ENCODE results near the gene IRAK1BP1.
"Not testable (repeated sequence)": the region's sequence is repeated elsewhere in the genome, so short reads cannot be mapped to it uniquely, and the experiment has no call there.

Gene IRAK1BP1, protein sequence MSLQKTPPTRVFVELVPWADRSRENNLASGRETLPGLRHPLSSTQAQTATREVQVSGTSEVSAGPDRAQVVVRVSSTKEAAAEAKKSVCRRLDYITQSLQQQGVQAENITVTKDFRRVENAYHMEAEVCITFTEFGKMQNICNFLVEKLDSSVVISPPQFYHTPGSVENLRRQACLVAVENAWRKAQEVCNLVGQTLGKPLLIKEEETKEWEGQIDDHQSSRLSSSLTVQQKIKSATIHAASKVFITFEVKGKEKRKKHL

GRCh38 chr6:78867370-78868040 lies at the start of gene IRAK1BP1:
Gene IRAK1BP1 (plus strand): TSS chr6:78867551. CDS start chr6:78867577, 26 bp downstream.
- peak; percentile 53 for DNase-seq

- DNase-seq = no peak
Observed at GRCh38 chr6:78824045-78824444, 43.3 kb upstream of the IRAK1BP1 start.

DNA sequence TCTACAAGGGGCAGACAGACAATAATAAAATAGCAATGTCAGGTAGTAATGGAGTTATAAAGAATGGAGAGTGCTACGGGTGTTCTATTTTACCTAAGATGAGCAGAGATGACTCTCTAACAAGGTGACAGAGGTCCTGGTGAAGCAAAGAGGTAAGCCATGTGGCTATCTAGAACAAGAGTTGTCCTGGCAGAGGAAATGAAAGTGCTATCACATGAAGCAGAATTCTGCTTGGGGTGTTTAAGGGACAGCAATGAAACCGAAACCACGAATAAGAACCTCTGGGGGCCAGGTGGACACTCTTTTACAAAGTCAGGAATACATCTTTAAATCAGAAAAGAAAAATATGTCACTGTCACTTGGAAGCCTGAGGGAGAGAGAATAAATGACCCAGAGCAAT lies 37.9 kb upstream of the IRAK1BP1 start:
- DNase-seq = no peak

DNA sequence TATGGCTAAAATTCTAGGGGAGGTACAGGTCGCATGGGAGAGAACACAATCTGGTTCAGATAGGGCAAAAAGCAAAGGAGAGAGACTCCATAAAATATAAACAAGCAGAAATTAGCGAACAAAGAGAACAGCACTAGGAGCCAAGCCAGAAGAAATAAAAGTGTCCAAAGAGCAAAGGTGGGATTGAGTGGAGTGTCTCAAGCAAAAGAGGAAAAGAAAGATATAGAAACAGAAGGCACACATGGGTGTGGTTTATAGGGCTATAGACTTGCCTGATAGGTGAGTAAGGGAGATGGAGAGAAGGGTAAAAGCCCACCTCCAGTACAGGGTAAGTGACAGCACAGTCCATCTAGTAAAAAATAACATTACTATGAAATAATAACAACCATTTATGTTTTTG lies 36.5 kb upstream of the IRAK1BP1 start:
- no peak for DNase-seq

DNA sequence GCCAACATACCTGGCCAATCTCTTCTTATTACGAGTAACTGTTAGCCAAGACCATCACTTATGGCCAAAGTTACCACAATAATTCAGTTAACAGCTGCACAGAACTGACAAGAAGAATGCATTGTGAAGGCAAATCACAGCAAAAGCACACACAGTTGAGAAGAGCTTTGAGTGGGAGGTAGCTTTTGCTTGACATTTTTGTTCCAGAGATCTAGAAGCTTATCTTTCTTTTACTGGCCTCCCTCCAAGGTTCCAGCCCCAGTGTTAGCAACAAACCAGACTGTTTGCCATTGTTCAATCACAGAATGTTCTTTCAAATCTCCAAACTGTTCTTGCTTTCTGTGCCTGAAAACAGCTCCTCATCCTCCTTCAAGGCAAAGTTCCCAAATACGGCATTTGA lies 35.9 kb upstream of the IRAK1BP1 start:
- no peak for DNase-seq

DNA sequence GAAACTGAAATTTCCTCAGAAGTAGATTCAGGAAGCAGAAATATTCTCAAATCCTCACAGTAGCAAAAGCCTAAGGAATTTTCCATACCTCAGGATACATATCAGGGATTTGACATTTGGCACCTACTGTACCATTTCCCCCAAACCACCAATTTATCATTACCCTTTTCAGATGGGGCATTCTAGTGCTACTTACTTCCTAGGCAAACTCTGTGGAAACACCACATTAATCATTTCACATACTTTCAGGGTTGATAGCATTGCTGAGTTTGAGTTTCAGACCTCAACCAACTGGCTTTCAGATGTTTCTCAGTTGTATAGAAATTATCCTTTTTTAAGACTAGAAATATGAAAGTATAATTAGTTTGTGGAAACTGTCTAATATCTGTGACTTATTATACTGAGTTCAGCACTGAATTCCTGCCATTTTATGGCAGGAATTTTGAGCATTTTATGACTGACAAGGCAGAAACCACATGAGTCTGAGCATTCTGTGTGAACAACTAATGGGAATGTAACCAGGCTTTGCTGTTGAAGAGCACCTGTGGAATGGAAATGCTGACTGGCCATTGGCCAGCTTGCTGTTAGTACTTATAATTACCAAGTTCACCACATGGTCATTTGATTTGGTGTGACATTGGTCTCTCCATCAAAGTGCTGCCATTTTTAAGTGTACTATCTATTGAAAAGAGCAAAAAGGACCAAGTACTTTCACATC lies 35.1 kb upstream of the IRAK1BP1 start:
- no peak for DNase-seq

DNA sequence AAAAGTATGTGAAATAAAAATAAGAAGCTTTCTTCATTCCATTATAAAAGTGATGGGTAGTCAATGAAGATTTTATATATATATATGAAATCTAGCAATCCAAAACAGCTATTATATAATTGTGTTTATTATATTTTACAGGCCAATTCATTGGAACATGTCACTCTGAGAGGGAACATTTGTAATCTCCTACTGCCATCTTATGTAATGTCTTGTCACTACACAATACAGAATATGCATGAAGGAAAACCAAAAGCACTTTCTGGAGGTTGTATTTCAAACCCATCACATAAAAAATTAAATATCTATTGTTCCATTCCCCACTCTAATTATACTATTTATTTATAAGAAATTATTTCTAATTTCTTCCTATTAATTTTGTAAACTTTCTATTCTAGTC lies 31.5 kb upstream of the IRAK1BP1 start:
- DNase-seq = no peak

GRCh38 chr6:78836598-78836997 lies 30.8 kb upstream of the IRAK1BP1 start:
- DNase-seq = no peak

DNA sequence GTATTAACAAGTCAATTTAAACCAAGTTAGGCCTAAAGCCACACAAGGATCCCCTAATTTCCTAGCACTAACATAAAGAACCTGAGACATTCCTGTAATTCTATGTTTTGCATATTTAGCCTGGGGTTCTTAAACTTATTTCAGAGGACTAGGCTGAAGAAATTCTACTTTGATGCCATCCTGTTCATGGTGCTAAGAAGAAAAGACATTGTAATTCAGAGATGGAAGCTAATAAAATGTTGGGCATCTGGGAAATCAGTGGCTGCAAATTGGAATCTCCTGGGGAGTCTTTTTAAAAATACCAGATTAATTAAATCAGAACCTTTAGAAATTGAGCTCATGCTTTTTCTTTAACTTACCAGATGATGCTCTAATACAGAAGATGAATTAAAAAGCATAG lies 26.2 kb upstream of the IRAK1BP1 start:
- DNase-seq = no peak

GRCh38 chr6:78842953-78843352 lies 24.4 kb upstream of the IRAK1BP1 start:
- no peak for DNase-seq

GRCh38 chr6:78844899-78845298 lies 22.5 kb upstream of the IRAK1BP1 start:
- no peak for DNase-seq

- DNase-seq = no peak
Observed at GRCh38 chr6:78845567-78845966, 21.8 kb upstream of the IRAK1BP1 start.

GRCh38 chr6:78850621-78851020 lies 16.7 kb upstream of the IRAK1BP1 start:
- DNase-seq = no peak

DNA sequence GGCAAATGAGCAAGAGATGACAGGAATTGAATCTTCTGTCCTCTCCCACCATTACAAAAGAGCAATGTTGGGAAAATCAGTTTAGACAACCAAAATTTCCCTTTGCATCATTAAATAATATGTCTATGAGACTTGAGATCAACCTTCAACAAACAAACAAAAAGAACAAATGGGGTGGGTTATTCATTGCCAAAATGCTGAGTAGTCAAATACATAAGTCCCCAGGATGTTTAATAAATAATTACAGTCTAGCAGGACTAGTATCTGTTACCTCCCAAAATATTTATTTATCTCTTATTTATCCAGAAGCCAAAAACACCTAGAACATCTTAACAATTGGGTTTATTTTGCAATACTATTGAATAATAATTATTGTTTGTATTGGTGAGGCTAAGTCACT lies 16.2 kb upstream of the IRAK1BP1 start:
- no peak for DNase-seq

DNA sequence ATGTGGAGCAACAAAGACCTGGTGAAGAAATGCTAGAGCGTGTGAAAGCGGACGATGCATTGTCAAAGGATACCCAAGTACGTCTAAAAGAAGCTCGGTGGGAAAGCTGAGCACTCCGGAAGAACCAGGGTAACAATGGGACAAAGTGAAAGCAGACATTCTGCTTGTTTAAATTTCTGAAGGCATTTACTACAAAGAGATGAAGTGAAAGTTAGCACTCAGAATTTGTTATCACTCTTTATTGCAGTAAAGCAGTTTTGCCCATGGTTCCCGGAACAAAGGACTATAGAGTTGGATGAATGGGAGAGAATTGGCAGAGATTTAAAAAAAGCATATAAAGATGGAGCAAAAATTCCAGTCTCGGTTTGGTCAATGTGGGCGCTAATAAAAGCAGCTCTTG lies 12.8 kb upstream of the IRAK1BP1 start:
- DNase-seq = no peak

DNA sequence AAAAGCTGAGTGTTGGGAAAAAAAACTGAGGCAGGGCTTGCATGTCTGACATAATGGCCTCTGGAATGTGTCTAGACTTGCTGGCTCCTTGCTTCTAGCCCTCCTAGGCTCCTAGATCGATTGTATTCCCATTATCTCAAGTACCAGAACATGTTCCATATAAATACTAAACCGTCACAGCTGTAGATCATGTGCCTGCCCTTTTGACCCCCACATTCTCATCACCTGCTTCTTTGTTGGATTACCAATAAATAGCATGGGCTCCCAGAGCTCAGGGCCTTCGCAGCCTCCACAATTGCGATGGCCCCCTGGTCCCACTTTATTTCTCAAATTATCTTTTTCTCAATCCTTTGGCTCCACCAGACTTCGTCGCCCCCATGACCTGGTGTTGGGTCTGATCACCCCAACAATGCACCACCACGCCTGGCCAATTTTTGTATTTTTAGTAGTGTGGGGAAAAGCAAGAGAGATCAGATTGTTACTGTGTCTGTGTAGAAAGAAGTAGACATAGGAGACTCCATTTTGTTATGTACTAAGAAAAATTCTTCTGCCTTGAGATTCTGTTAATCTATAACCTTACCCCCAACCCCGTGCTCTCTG lies 8.9 kb upstream of the IRAK1BP1 start:
- DNase-seq = not testable (repeated sequence)

- DNase-seq = no peak
Observed at GRCh38 chr6:78861509-78861908, 5.8 kb upstream of the IRAK1BP1 start.

DNA sequence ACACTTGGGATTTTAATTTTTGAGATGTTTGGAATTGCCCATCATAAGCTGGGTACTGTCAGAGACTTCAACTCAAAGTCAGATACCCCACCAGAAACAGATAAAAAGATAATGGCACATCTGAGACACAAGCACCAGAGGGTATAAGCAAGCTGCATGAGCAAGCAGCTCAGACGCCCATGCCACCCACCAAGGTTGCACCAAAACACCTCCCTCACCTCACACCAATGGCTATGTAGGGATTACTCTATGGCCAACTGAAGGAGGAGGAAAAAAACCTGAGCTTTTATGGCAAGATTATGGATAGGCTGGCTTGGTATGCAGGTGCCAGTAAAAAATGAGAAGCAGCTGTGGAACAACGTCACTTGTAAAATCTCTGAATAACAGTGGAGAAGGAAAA lies 3.8 kb upstream of the IRAK1BP1 start:
- no peak for DNase-seq

DNA sequence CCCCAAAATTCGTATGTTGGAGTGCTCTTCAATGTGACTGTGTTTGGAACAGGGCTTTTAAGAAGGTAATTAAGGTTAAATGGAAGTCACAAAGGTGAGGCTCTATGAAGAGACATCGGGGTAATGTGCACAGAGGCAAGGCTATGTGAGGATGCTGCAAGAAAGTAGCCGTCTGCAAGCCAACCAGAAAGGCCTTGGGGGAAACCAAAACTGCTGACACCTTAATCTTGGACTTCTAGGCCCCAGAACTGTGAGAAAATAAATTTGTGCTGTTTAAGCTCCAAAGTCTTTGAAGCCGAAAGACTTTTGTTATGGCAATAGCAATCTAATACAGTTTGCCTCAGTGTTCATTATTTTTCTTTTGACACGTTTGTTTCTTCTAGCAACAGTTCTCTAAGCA lies 2.4 kb upstream of the IRAK1BP1 start:
- no peak for DNase-seq

DNA sequence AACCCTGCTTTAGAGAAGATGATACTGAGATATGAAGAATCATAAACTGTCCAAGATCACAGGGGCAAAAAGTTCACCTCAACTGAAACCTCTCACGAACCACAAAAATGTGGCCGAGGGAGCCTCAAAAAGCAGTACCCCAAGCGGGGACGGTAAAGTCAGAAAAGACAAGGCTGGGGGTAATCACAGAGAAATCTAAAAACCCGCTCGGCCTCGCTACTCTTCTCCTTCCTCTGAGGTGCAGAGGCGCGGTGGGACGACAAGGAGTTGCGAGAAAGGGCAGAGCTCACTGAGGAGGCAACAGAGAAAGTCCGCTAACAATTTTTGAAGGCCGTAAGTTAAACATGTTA lies 356 bp upstream of the IRAK1BP1 start:
- no peak for DNase-seq

- DNase-seq = no peak
Observed at GRCh38 chr6:78868116-78868515, 765 bp downstream of the IRAK1BP1 start.

GRCh38 chr6:78875505-78875904 lies 8.2 kb downstream of the IRAK1BP1 start:
- DNase-seq = no peak

- no peak for DNase-seq
Observed at GRCh38 chr6:78883651-78884050, 16.3 kb downstream of the IRAK1BP1 start.

DNA sequence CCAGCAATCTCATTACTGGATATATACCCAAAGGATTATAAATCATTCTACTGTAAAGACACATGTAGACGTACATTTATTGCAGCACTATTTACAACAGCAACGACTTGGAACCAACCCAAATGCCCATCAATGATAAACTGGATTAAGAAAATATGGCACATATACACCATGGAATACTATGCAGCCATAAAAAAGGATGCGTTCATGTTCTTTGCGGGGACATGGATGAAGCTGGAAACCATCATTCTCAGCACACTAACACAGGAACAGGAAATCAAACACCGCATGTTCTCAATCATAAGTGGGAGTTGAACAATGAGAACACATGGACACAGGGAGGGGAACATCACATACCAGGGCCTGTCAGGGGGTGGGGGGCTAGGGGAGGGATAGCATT lies 22.6 kb downstream of the IRAK1BP1 start:
- not testable (repeated sequence) for DNase-seq
